AG09319 (cell line): Measurements from ENCODE around the gene ORM1.

Experiments used
- DNase-seq: peaks from one replicate; pipeline ENCODE4 v3.0.0-alpha.2; 2010; ENCODE audit warnings: low read depth; ENCODE audit errors: extremely low read depth
- CTCF ChIP-seq: IDR thresholded peaks from 2 replicates; pipeline ENCODE4 v1.5.1; 2011; ENCODE audit warnings: low read depth, mild to moderate bottlenecking, inconsistent platforms, low read length, moderate library complexity

Gene ORM1

GRCh38 chr9:114336157-114336556 lies 13.3 kb downstream of the ORM1 start:
- DNase-seq, result no peak
- TF ChIP-seq CTCF, result no peak

- no peak for DNase-seq
- TF ChIP-seq CTCF, result no peak
Observed at GRCh38 chr9:114336699-114337395, 13.9 kb downstream of the ORM1 start.

GRCh38 chr9:114338187-114338586 lies 15.3 kb downstream of the ORM1 start:
- no peak for TF ChIP-seq CTCF
- DNase-seq, result no peak

- TF ChIP-seq CTCF, result peak; percentile 79
- no peak for DNase-seq
Observed at GRCh38 chr9:114339130-114339908, 16.4 kb downstream of the ORM1 start.

- no peak for DNase-seq
- TF ChIP-seq CTCF, result no peak
Observed at GRCh38 chr9:114341152-114341830, 18.4 kb downstream of the ORM1 start.

GRCh38 chr9:114341991-114342390 lies 19.1 kb downstream of the ORM1 start:
- no peak for TF ChIP-seq CTCF
- no peak for DNase-seq
